Liver (tissue), 9 donors: ENCODE results near the gene CCDC80. TPM values are rescaled to one million over a fixed set of nuclear protein-coding genes. Genes with fewer than 3 reads are reported as not detected.

ENCODE experiments used
- DNase-seq: peaks from one replicate; pipeline ENCODE4 v3.0.0-alpha.2; 2017; ENCODE audit warnings: low spot score
- H3K27ac ChIP-seq, 2 donors: one replicate each; pipeline ENCODE4 v1.7.0; 2013; ENCODE audit warnings: inconsistent platforms in 2 of 2, low read length in 2 of 2, control low read depth in 1 of 2, low read depth in 1 of 2, mild to moderate bottlenecking in 1 of 2
- H3K27me3 ChIP-seq, 4 donors: one replicate each; pipeline versions ENCODE4 v1.6.1 to v1.7.0; 2013; ENCODE audit warnings: low read length in 3 of 4, inconsistent platforms in 1 of 4, mild to moderate bottlenecking in 1 of 4, moderate library complexity in 1 of 4; ENCODE audit not compliant: control insufficient read depth in 4 of 4, insufficient read depth in 4 of 4
- H3K36me3 ChIP-seq, 4 donors: one replicate each; pipeline versions ENCODE4 v1.6.1 to v1.7.0; 2013; ENCODE audit warnings: low read length in 3 of 4, mild to moderate bottlenecking in 3 of 4, low read depth in 1 of 4, moderate library complexity in 1 of 4; ENCODE audit not compliant: control insufficient read depth in 4 of 4, insufficient read depth in 3 of 4
- H3K4me1 ChIP-seq, 4 donors: one replicate each; pipeline versions ENCODE4 v1.6.1 to v1.7.0; 2013; ENCODE audit warnings: low read length in 3 of 4, mild to moderate bottlenecking in 3 of 4, moderate library complexity in 1 of 4; ENCODE audit not compliant: control insufficient read depth in 4 of 4, insufficient read depth in 4 of 4
- H3K4me3 ChIP-seq, 3 donors: one replicate each; pipeline versions ENCODE4 v1.6.1 to v1.7.0; 2013; ENCODE audit warnings: low read length in 3 of 3, control low read depth in 1 of 3, low read depth in 1 of 3, mild to moderate bottlenecking in 1 of 3
- H3K9ac ChIP-seq, 2 donors: one replicate each; pipeline ENCODE4 v1.7.0; 2013; ENCODE audit warnings: low read length in 2 of 2, mild to moderate bottlenecking in 2 of 2, moderate library complexity in 2 of 2, control low read depth in 1 of 2, low read depth in 1 of 2
- H3K9me3 ChIP-seq, 4 donors: one replicate each; pipeline versions ENCODE4 v1.6.1 to v1.7.0; 2013; ENCODE audit warnings: low read length in 3 of 4; ENCODE audit not compliant: control insufficient read depth in 4 of 4
- EGR1 ChIP-seq, 2 donors: IDR thresholded peaks; 2 replicates each; pipeline ENCODE4 v1.6.1; 2016 to 2018; ENCODE audit warnings: antibody characterized with exemption in 2 of 2, low read depth in 2 of 2
- FOXA1 ChIP-seq: IDR thresholded peaks from 2 replicates; pipeline ENCODE4 v1.6.1; 2016; ENCODE audit warnings: antibody characterized with exemption
- FOXA2 ChIP-seq: IDR thresholded peaks from 2 replicates; pipeline ENCODE4 v1.6.1; 2016; ENCODE audit warnings: antibody characterized with exemption
- GABPA ChIP-seq, 2 donors: IDR thresholded peaks in 1 of 2; conservative IDR thresholded peaks in 1 of 2; 2 replicates each; pipeline ENCODE4 v1.6.1; 2016; ENCODE audit warnings: antibody characterized with exemption in 2 of 2, mild to moderate bottlenecking in 1 of 2, moderate library complexity in 1 of 2
- HNF4A ChIP-seq, 2 donors: conservative IDR thresholded peaks; 2 replicates each; pipeline ENCODE4 v1.6.1; 2016; ENCODE audit warnings: antibody characterized with exemption in 2 of 2, mild to moderate bottlenecking in 2 of 2
- HNF4G ChIP-seq: IDR thresholded peaks from 2 replicates; pipeline ENCODE4 v1.6.1; 2016; ENCODE audit warnings: antibody characterized with exemption
- JUND ChIP-seq, 2 donors: IDR thresholded peaks; 2 replicates each; pipeline ENCODE4 v1.6.1; 2016; ENCODE audit warnings: antibody characterized with exemption in 2 of 2
- NR2F2 ChIP-seq: IDR thresholded peaks from 2 replicates; pipeline ENCODE4 v1.6.1; 2016; ENCODE audit warnings: antibody characterized with exemption
- RAD21 ChIP-seq, 2 donors: IDR thresholded peaks; 2 replicates each; pipeline ENCODE4 v1.6.1; 2016; ENCODE audit warnings: antibody characterized with exemption in 2 of 2, mild to moderate bottlenecking in 2 of 2
- RXRA ChIP-seq, 2 donors: IDR thresholded peaks; 2 replicates each; pipeline ENCODE4 v1.6.1; 2017 to 2018; ENCODE audit warnings: antibody characterized with exemption in 2 of 2, mild to moderate bottlenecking in 1 of 2
- SP1 ChIP-seq: IDR thresholded peaks from 2 replicates; pipeline ENCODE4 v1.6.1; 2018; ENCODE audit warnings: antibody characterized with exemption, mild to moderate bottlenecking
- TAF1 ChIP-seq: conservative IDR thresholded peaks from 2 replicates; pipeline ENCODE4 v1.6.1; 2016; ENCODE audit warnings: antibody characterized with exemption, mild to moderate bottlenecking
- YY1 ChIP-seq: IDR thresholded peaks from 2 replicates; pipeline ENCODE4 v1.6.1; 2016; ENCODE audit warnings: antibody characterized with exemption, mild to moderate bottlenecking
- WGBS: extraction: QIAGEN DNeasy Blood & Tissue Kit; methylation state at CpG from one replicate; pipeline ENCODE4 v1.1.7; 2013; 5-methylcytosine and 5-hydroxymethylcytosine counted together
- polyA plus RNA-seq, 2 donors: library from polyadenylated mRNA; stranded (reverse) in 1 of 2; unstranded in 1 of 2; fragments of 200-250 nt in 1 of 2; fragments of >200 nt in 1 of 2; fragmentation: Nextera tagmentation in 1 of 2; extraction: Ambion mirVana in 1 of 2; gene quantifications; one replicate each; pipeline versions ENCODE4 v1.2.1 to v1.2.3, GENCODE V29; 2013 to 2015
- total RNA-seq, 2 donors: library from RNA; depleted of rRNA; stranded (reverse); fragments of >200 nt; gene quantifications; one replicate each; pipeline ENCODE4 v1.2.3, GENCODE V29; 2014
- TF ChIP-seq, protein P1 (sequence below): IDR thresholded peaks from 2 replicates; pipeline ENCODE4 v1.6.1; 2016; ENCODE audit warnings: antibody characterized with exemption
- TF ChIP-seq, protein P2 (sequence below): IDR thresholded peaks from 2 replicates; pipeline ENCODE4 v1.6.1; 2016; ENCODE audit warnings: antibody characterized with exemption
- TF ChIP-seq, protein P3 (sequence below): IDR thresholded peaks from 2 replicates; pipeline ENCODE4 v1.6.1; 2016; ENCODE audit warnings: antibody characterized with exemption, mild to moderate bottlenecking
- TF ChIP-seq, protein P4 (sequence below): fragments of 150-350 bp; IDR thresholded peaks from 2 replicates; pipeline ENCODE4 v1.5.1; 2017; ENCODE audit warnings: improper control_type of control experiment, low read depth, low read length; ENCODE audit not compliant: missing input control
- TF ChIP-seq, protein P5 (sequence below): IDR thresholded peaks from 2 replicates; pipeline ENCODE4 v1.6.1; 2016; ENCODE audit warnings: antibody characterized with exemption
- donor health status: healthy.
- donor health status: healthy.
- donor health status: healthy.
- donor health status: healthy.
- donor health status: healthy.

Gene CCDC80
- total and polyA plus RNA-seq, 4 donors: 0.17 to 2.1 (median 1.1) TPM

DNA sequence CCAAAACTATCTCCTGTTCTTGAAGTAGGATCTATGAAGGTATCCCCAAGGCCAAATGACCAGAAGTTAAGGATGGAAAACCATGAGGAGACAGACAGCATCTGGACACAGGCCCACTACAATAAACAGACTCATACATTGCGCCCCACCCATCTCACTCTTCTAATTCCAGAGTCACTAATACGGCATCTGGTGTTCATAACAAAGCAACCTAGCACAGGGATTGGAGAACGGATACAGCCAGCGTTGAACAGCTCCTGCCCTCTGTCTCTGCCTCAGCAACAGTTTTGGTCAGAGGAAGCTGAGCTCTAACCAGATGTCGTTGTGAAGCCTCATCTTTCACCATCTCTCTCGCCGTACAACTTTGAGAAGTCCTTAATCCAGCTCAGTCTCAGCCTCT is 44.5 kb upstream of the CCDC80 start (continued):
- TF ChIP-seq FOXA1 (no peak), HNF4A (conservative IDR thresholded peaks at IDR 0.05) (no peak), GABPA (IDR thresholded peaks at IDR 0.05 in 1 of 2, conservative IDR thresholded peaks at IDR 0.05 in 1 of 2) (no peak), HNF4G (no peak)

DNA sequence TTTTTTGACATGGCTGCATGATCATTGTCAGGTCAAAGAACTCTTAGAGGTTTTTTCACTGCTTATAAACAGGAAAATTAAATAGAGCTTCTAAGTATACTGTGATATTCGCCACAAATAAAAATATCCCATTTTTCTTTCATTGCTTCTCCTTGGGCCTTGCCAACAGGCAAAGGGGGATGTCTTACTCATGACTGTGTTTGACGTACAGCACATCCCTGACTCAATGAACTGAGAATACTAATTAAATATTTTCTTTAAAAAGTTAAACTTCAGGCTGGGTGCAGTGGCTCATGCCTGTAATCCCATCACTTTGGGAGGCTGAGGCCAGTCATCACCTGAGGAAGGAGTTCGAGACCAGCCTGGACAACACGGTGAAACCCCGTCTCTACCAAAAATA is 41.4 kb upstream of the CCDC80 start:
- WGBS: 86% methylated on average over 5 of the region's 5 CpGs
- H3K4me1 ChIP-seq: no peaks in the 10 kb centered on the region
- no peaks in the 10 kb centered on the region for H3K36me3 ChIP-seq
- DNase-seq: no peak
- H3K9ac ChIP-seq: no peak overlapping the region
- no peaks in the 10 kb centered on the region for H3K9me3 ChIP-seq
- TF ChIP-seq SP1: no peak
- no peak for TF ChIP-seq RXRA (IDR thresholded peaks at IDR 0.05)
- no peak for TF ChIP-seq GABPA (IDR thresholded peaks at IDR 0.05 in 1 of 2, conservative IDR thresholded peaks at IDR 0.05 in 1 of 2)
- no peak for TF ChIP-seq EGR1 (IDR thresholded peaks at IDR 0.05; ENCODE audit: low read depth in 2 of 2)
- no peak for TF ChIP-seq FOXA2
- TF ChIP-seq, protein P1, sequence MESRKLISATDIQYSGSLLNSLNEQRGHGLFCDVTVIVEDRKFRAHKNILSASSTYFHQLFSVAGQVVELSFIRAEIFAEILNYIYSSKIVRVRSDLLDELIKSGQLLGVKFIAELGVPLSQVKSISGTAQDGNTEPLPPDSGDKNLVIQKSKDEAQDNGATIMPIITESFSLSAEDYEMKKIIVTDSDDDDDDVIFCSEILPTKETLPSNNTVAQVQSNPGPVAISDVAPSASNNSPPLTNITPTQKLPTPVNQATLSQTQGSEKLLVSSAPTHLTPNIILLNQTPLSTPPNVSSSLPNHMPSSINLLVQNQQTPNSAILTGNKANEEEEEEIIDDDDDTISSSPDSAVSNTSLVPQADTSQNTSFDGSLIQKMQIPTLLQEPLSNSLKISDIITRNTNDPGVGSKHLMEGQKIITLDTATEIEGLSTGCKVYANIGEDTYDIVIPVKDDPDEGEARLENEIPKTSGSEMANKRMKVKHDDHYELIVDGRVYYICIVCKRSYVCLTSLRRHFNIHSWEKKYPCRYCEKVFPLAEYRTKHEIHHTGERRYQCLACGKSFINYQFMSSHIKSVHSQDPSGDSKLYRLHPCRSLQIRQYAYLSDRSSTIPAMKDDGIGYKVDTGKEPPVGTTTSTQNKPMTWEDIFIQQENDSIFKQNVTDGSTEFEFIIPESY: no peak
- TF ChIP-seq JUND (IDR thresholded peaks at IDR 0.05): no peak
- TF ChIP-seq, protein P2, sequence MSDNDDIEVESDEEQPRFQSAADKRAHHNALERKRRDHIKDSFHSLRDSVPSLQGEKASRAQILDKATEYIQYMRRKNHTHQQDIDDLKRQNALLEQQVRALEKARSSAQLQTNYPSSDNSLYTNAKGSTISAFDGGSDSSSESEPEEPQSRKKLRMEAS: no peak
- no peak for TF ChIP-seq HNF4A (conservative IDR thresholded peaks at IDR 0.05)
- no peak for TF ChIP-seq NR2F2
- no peak for TF ChIP-seq HNF4G
- no peak for TF ChIP-seq YY1
- TF ChIP-seq, protein P3, sequence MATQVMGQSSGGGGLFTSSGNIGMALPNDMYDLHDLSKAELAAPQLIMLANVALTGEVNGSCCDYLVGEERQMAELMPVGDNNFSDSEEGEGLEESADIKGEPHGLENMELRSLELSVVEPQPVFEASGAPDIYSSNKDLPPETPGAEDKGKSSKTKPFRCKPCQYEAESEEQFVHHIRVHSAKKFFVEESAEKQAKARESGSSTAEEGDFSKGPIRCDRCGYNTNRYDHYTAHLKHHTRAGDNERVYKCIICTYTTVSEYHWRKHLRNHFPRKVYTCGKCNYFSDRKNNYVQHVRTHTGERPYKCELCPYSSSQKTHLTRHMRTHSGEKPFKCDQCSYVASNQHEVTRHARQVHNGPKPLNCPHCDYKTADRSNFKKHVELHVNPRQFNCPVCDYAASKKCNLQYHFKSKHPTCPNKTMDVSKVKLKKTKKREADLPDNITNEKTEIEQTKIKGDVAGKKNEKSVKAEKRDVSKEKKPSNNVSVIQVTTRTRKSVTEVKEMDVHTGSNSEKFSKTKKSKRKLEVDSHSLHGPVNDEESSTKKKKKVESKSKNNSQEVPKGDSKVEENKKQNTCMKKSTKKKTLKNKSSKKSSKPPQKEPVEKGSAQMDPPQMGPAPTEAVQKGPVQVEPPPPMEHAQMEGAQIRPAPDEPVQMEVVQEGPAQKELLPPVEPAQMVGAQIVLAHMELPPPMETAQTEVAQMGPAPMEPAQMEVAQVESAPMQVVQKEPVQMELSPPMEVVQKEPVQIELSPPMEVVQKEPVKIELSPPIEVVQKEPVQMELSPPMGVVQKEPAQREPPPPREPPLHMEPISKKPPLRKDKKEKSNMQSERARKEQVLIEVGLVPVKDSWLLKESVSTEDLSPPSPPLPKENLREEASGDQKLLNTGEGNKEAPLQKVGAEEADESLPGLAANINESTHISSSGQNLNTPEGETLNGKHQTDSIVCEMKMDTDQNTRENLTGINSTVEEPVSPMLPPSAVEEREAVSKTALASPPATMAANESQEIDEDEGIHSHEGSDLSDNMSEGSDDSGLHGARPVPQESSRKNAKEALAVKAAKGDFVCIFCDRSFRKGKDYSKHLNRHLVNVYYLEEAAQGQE: no peak
- TF ChIP-seq RAD21 (IDR thresholded peaks at IDR 0.05): no peak
- TF ChIP-seq, protein P4, sequence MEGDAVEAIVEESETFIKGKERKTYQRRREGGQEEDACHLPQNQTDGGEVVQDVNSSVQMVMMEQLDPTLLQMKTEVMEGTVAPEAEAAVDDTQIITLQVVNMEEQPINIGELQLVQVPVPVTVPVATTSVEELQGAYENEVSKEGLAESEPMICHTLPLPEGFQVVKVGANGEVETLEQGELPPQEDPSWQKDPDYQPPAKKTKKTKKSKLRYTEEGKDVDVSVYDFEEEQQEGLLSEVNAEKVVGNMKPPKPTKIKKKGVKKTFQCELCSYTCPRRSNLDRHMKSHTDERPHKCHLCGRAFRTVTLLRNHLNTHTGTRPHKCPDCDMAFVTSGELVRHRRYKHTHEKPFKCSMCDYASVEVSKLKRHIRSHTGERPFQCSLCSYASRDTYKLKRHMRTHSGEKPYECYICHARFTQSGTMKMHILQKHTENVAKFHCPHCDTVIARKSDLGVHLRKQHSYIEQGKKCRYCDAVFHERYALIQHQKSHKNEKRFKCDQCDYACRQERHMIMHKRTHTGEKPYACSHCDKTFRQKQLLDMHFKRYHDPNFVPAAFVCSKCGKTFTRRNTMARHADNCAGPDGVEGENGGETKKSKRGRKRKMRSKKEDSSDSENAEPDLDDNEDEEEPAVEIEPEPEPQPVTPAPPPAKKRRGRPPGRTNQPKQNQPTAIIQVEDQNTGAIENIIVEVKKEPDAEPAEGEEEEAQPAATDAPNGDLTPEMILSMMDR: no peak
- no peak for TF ChIP-seq TAF1
- TF ChIP-seq FOXA1: no peak
- TF ChIP-seq, protein P5, sequence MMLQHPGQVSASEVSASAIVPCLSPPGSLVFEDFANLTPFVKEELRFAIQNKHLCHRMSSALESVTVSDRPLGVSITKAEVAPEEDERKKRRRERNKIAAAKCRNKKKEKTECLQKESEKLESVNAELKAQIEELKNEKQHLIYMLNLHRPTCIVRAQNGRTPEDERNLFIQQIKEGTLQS: no peak
- H3K27me3 ChIP-seq: peaks cover 0 to 2% (median 0%) of the 10 kb centered on the region in 4 donors
- no peak overlapping the region for H3K4me3 ChIP-seq
- no peak overlapping the region for H3K27ac ChIP-seq
